Stimulated activated CD4-positive, alpha-beta T cell treated with anti-CD3 and anti-CD28 coated beads, Interleukin-12 subunit alpha, Interleukin-12 subunit beta, amount 100 ng/mL, for 24 hours (primary cell): ENCODE data around the gene L3MBTL1.
"Not testable (repeated sequence)": the region's sequence is repeated elsewhere in the genome, so short reads cannot be mapped to it uniquely, and the experiment has no call there.

ENCODE experiments used
- DNase-seq, 2 experiments: peaks; one replicate each; pipeline ENCODE4 v3.0.0-alpha.2; 2020; ENCODE audit warnings: low read depth in 2 of 2

The L3MBTL1 gene

GRCh38 chr20:43559147-43559987 lies 51.9 kb downstream of the L3MBTL1 start:
- no peak for DNase-seq

- no peak for DNase-seq
These were observed 53.5 kb downstream of the L3MBTL1 start for GRCh38 chr20:43560974-43561373.

- DNase-seq = no peak
These were observed 55.9 kb downstream of the L3MBTL1 start for GRCh38 chr20:43563429-43563828.

- DNase-seq = no peak
These were observed 56.5 kb downstream of the L3MBTL1 start for GRCh38 chr20:43563991-43564390.

GRCh38 chr20:43564455-43564854 lies 57.0 kb downstream of the L3MBTL1 start:
- DNase-seq = no peak

- no peak for DNase-seq
These were observed 57.7 kb downstream of the L3MBTL1 start for GRCh38 chr20:43564993-43565757.

- no peak for DNase-seq
These were observed 58.2 kb downstream of the L3MBTL1 start for GRCh38 chr20:43565758-43566104.

- DNase-seq = no peak
These were observed 60.0 kb downstream of the L3MBTL1 start for GRCh38 chr20:43567477-43567876.

GRCh38 chr20:43568706-43569105 lies 61.2 kb downstream of the L3MBTL1 start:
- no peak for DNase-seq

- no peak for DNase-seq
These were observed 61.8 kb downstream of the L3MBTL1 start for GRCh38 chr20:43569282-43569681.

- no peak for DNase-seq
These were observed 63.0 kb downstream of the L3MBTL1 start for GRCh38 chr20:43570496-43570895.

GRCh38 chr20:43571310-43571709 lies 63.8 kb downstream of the L3MBTL1 start:
- no peak for DNase-seq

- no peak for DNase-seq
These were observed 64.3 kb downstream of the L3MBTL1 start for GRCh38 chr20:43571771-43572170.

- no peak for DNase-seq
These were observed 65.4 kb downstream of the L3MBTL1 start for GRCh38 chr20:43572891-43573290.

- DNase-seq = no peak
These were observed 68.6 kb downstream of the L3MBTL1 start for GRCh38 chr20:43576108-43576507.

GRCh38 chr20:43579861-43580793 lies 72.6 kb downstream of the L3MBTL1 start:
- DNase-seq = no peak

- DNase-seq = no peak
These were observed 75.8 kb downstream of the L3MBTL1 start for GRCh38 chr20:43583133-43583864.

- no peak for DNase-seq
These were observed 76.5 kb downstream of the L3MBTL1 start for GRCh38 chr20:43583982-43584432.

- DNase-seq = no peak
These were observed 77.1 kb downstream of the L3MBTL1 start for GRCh38 chr20:43584448-43585136.

- DNase-seq = no peak
These were observed 79.1 kb downstream of the L3MBTL1 start for GRCh38 chr20:43586641-43587040.

- DNase-seq = not testable (repeated sequence)
These were observed 81.0 kb downstream of the L3MBTL1 start for GRCh38 chr20:43588526-43588925.
